NCI-H2171 (cell line): ENCODE measurements around the gene MAPK10.

Source experiments
- DNase-seq: peaks from one replicate; lab custom pipeline; 2025; lab: John Stamatoyannopoulos, UW

Gene MAPK10

GRCh38 chr4:86278126-86278525, 81.7 kb downstream of the MAPK10 start:
- no peak for DNase-seq

GRCh38 chr4:86274642-86275041, 85.2 kb downstream of the MAPK10 start:
- no peak for DNase-seq

- DNase-seq: no peak
These were observed 87.2 kb downstream of the MAPK10 start for GRCh38 chr4:86272669-86273068.

- DNase-seq: no peak
These were observed 88.8 kb downstream of the MAPK10 start for GRCh38 chr4:86271057-86271456.

GRCh38 chr4:86269354-86269753, 90.5 kb downstream of the MAPK10 start:
- DNase-seq: no peak

GRCh38 chr4:86264241-86264640, 95.6 kb downstream of the MAPK10 start:
- DNase-seq: no peak

GRCh38 chr4:86261636-86262035, 98.2 kb downstream of the MAPK10 start:
- DNase-seq: no peak

GRCh38 chr4:86256086-86256485, 103.8 kb downstream of the MAPK10 start:
- no peak for DNase-seq

GRCh38 chr4:86250619-86251018, 109.2 kb downstream of the MAPK10 start:
- no peak for DNase-seq

GRCh38 chr4:86250006-86250405, 109.8 kb downstream of the MAPK10 start:
- DNase-seq: no peak

GRCh38 chr4:86249074-86249473, 110.8 kb downstream of the MAPK10 start:
- no peak for DNase-seq

GRCh38 chr4:86247906-86248305, 111.9 kb downstream of the MAPK10 start:
- no peak for DNase-seq

GRCh38 chr4:86247320-86247719, 112.5 kb downstream of the MAPK10 start:
- no peak for DNase-seq

- no peak for DNase-seq
These were observed 116.1 kb downstream of the MAPK10 start for GRCh38 chr4:86243750-86244149.

- DNase-seq: no peak
These were observed 117.2 kb downstream of the MAPK10 start for GRCh38 chr4:86242677-86243076.

GRCh38 chr4:86235549-86235948, 124.3 kb downstream of the MAPK10 start:
- DNase-seq: no peak

- DNase-seq: no peak
These were observed 126.2 kb downstream of the MAPK10 start for GRCh38 chr4:86233681-86234080.

GRCh38 chr4:86233090-86233489, 126.8 kb downstream of the MAPK10 start:
- no peak for DNase-seq

GRCh38 chr4:86223472-86223871, 136.4 kb downstream of the MAPK10 start:
- DNase-seq: no peak

GRCh38 chr4:86221002-86221401, 138.9 kb downstream of the MAPK10 start:
- no peak for DNase-seq

- DNase-seq: no peak
These were observed 139.7 kb downstream of the MAPK10 start for GRCh38 chr4:86220121-86220520.

- no peak for DNase-seq
These were observed 140.9 kb downstream of the MAPK10 start for GRCh38 chr4:86218746-86219473.

GRCh38 chr4:86203176-86203575, 156.7 kb downstream of the MAPK10 start:
- no peak for DNase-seq

GRCh38 chr4:86185659-86186058, 174.2 kb downstream of the MAPK10 start:
- DNase-seq: no peak
